HG03439 (cell line): ENCODE data around the gene GAN.
"Not testable (repeated sequence)": the region's sequence is repeated elsewhere in the genome, so short reads cannot be mapped to it uniquely, and the experiment has no call there.

Experiments
- ATAC-seq: cut with Tn5 transposase; IDR thresholded peaks from one replicate; pipeline ENCODE4 v1.9.1; 2021; ENCODE audit warnings: mild to moderate bottlenecking, moderate library complexity; ENCODE audit not compliant: unreplicated experiment

Gene GAN

DNA sequence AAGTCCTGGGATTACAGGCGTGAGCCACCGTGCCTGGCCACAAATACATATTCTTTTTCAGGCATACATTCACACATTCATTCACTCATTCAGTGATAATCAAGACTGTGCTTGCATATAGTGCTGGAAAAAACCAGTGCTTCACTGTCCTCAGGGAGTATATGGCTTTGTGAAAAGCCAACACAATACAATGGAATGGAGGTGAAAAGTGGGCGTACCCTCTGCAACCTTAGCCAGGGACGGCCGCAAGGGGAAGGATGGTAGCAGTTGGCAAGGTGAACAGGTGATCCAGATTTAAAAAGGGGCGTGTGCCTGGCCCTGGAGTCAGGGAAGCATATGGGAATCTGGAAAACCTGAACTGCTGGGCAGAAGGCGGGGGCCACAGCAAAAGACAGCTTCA, 18.1 kb upstream of the GAN start:
- ATAC-seq: no peak

- no peak for ATAC-seq
Observed at GRCh38 chr16:81307770-81308169, 7.0 kb upstream of the GAN start.

- ATAC-seq: no peak
Observed at GRCh38 chr16:81310045-81310644, 4.6 kb upstream of the GAN start.

DNA sequence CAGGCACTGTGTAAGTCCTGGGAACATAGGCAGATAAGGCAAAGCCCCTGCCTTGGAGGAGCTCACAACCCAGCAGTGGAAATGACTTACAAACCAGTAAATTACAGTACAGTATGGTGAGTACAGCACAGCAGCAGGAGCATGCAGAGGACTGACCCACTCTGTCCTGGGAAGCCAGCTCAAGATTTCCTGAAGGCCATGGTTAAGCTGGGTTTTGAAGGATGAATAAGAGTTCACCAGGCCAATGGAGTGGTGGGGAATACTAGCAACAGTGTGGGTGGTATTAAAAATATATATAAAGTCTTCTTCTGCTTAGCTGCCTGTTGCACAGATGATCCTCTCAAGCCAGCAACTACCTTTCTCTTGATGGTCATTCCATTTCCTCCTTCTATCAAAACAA, 3.0 kb upstream of the GAN start:
- ATAC-seq: no peak

- no peak for ATAC-seq
Observed at GRCh38 chr16:81313701-81314602, 810 bp upstream of the GAN start.

GRCh38 chr16:81315271-81316175, 761 bp downstream of the GAN start:
- peak; percentile 42 for ATAC-seq

DNA sequence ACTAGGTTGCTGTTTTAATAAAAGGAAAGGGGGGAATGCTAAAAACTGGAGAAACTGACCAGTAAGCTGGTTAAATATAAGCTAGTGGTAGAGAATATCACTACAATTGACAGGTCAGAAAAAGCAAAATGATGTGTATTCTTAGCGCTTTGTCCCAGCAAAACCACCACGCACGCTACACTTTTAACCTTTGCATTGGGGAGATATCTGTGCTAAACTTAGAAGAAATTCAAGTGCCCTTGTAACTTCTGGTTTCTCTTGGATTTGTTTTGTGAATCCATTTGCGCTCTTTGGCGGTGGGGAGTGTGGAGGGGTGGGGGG, 1.4 kb downstream of the GAN start:
- ATAC-seq: no peak

DNA sequence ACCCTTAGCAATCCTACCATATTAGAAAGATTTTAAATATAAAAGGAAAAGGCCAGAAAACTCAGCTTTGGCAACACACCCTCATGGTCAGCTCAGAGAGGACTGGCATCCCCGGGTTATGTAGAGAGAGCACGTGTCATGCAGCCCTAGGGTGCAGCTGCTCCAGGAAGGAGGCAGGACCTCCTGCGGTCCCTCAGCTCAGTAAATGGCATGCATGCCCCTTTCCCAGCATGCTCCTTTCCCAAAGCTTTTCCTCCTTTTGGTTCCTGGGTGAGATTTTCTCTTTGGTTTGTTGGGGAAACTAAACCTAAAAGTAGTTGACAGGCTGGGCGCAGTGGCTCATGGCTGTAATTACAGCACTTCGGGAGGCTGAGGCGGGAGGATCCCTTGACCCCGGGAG, 3.9 kb downstream of the GAN start:
- no peak for ATAC-seq

GRCh38 chr16:81319221-81319912, 4.6 kb downstream of the GAN start:
- no peak for ATAC-seq

DNA sequence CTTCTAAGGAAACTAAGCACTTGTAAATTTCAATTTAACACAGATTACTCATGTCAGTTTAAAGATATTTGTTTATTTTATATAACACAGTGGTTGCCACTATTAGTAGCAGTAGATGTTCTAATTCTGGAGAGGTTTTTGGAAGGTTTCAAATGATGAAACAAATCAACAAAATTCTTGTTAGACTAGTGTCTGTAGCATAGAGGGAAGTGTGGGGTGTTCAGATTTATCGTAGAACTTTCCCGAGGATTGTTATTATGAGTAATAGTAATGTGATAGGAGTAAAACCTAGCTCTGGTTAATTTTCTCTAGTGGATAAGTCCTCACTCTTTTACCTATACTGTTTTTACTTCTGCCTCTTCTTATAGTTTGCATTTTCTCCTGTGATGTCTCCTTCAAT, 6.3 kb downstream of the GAN start:
- ATAC-seq: no peak

GRCh38 chr16:81321536-81321935, 6.8 kb downstream of the GAN start:
- no peak for ATAC-seq

- ATAC-seq: no peak
Observed at GRCh38 chr16:81324808-81325207, 10.0 kb downstream of the GAN start.

- ATAC-seq: no peak
Observed at GRCh38 chr16:81327011-81327410, 12.2 kb downstream of the GAN start.

DNA sequence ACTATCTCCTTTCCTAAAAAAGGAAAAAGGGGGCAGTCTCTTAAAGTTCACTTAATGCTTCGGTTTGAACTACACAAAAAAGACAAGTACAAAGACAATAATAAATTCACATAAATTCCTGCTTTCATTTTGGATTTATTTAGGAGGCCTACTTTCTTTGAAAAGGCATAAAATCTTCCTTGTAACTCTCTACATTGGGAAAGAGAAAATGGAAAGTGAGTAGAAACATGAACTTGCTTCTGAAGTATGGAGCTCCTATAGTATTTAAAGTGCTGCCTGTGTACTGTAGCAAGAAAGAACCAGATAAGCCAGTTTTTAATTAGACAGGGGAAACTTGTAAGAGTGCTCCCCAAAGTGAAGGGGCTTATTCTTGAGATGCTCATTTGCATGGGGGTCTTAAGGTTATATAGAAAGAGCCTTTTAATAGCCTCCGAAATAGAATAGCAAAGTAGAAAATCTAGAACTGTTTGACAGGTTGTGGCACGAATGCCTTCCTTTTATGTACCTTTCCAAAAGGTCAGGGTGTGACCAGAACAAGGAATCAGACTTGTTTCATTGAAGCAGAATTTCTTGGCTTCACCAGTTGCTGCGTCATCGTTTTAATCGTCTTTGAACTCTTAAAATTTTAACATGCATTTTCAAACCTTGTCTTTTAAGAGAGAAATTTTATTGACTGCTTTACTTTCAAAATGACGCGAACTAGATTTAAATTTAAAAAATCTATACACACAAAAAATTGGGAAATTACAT, 12.9 kb downstream of the GAN start:
- no peak for ATAC-seq

GRCh38 chr16:81329947-81330346, 15.2 kb downstream of the GAN start:
- ATAC-seq: no peak

- no peak for ATAC-seq
Observed at GRCh38 chr16:81333356-81333755, 18.6 kb downstream of the GAN start.

- no peak for ATAC-seq
Observed at GRCh38 chr16:81335669-81336068, 20.9 kb downstream of the GAN start.

GRCh38 chr16:81337097-81337496, 22.3 kb downstream of the GAN start:
- no peak for ATAC-seq

DNA sequence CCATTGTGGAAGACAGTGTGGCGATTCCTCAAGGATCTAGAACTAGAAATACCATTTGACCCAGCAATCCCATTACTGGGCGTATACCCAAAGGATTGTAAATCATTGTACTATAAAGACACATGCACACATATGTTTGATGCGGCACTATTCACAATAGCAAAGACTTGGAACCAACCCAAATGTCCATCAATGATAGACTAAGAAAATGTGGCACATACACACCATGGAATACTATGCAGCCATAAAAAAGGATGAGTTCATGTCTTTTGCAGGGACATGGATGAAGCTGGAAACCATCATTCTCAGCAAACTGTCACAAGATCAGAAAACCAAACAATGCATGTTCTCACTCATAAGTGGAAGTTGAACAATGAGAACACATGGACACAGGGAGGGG, 30.4 kb downstream of the GAN start:
- ATAC-seq: not testable (repeated sequence)

GRCh38 chr16:81347425-81347824, 32.7 kb downstream of the GAN start:
- no peak for ATAC-seq
